H9 (cell line): Measurements from ENCODE around the gene STMN3. TPM values are rescaled to one million over a fixed set of nuclear protein-coding genes. Genes with fewer than 3 reads are reported as not detected.

Experiments
- DNase-seq: peaks from one replicate; pipeline ENCODE4 v3.0.0-alpha.2; 2017
- H2AFZ ChIP-seq: one replicate; pipeline ENCODE4 v1.6.1; 2013; ENCODE audit warnings: mild to moderate bottlenecking, low read length, control low read depth, moderate library complexity
- H2AK5ac ChIP-seq: 2 replicates; pipeline ENCODE4 v1.6.1; 2013; ENCODE audit warnings: low read length, control low read depth, mixed read lengths; ENCODE audit not compliant: insufficient read length
- H2BK120ac ChIP-seq: one replicate; pipeline ENCODE4 v1.6.1; 2013; ENCODE audit warnings: low read depth, mild to moderate bottlenecking, low read length, control low read depth, inconsistent platforms; ENCODE audit not compliant: poor library complexity, severe bottlenecking
- H2BK12ac ChIP-seq: 2 replicates; pipeline ENCODE4 v1.6.1; 2013; ENCODE audit warnings: low read length, control low read depth, mixed read lengths, low read depth; ENCODE audit not compliant: insufficient read length
- H2BK15ac ChIP-seq: 2 replicates; pipeline ENCODE4 v1.6.1; 2013; ENCODE audit warnings: low read depth, low read length, control low read depth
- H2BK20ac ChIP-seq: one replicate; pipeline ENCODE4 v1.6.1; 2013; ENCODE audit warnings: low read depth, mild to moderate bottlenecking, low read length, control low read depth, inconsistent platforms; ENCODE audit not compliant: poor library complexity, severe bottlenecking
- H2BK5ac ChIP-seq: 2 replicates; pipeline ENCODE4 v1.6.1; 2013; ENCODE audit warnings: low read length, control low read depth, mixed read lengths; ENCODE audit not compliant: insufficient read length
- H3K14ac ChIP-seq: 2 replicates; pipeline ENCODE4 v1.6.1; 2013; ENCODE audit warnings: low read length, control low read depth; ENCODE audit not compliant: insufficient read depth
- H3K18ac ChIP-seq: 2 replicates; pipeline ENCODE4 v1.6.1; 2013; ENCODE audit warnings: low read depth, mild to moderate bottlenecking, mixed read lengths, low read length, control low read depth; ENCODE audit not compliant: insufficient read length
- H3K23ac ChIP-seq: 2 replicates; pipeline ENCODE4 v1.6.1; 2013; ENCODE audit warnings: low read length, control low read depth, mixed read lengths, low read depth; ENCODE audit not compliant: insufficient read length
- H3K23me2 ChIP-seq: 2 replicates; pipeline ENCODE4 v1.6.1; 2013; ENCODE audit warnings: low read depth, mild to moderate bottlenecking, mixed read lengths, low read length, control low read depth; ENCODE audit not compliant: insufficient read length, poor library complexity, severe bottlenecking
- H3K27ac ChIP-seq: 2 replicates; pipeline ENCODE4 v1.5.1; 2013; ENCODE audit warnings: low read length, control low read depth, mixed read lengths, low read depth; ENCODE audit not compliant: insufficient read length
- H3K27me3 ChIP-seq: 2 replicates; pipeline ENCODE4 v1.6.1; 2013; ENCODE audit warnings: low read length, control low read depth, inconsistent platforms; ENCODE audit not compliant: insufficient read depth
- H3K4ac ChIP-seq: 2 replicates; pipeline ENCODE4 v1.6.1; 2013; ENCODE audit warnings: low read depth, mild to moderate bottlenecking, control low read depth, inconsistent platforms, low read length, moderate library complexity
- H3K4me1 ChIP-seq: 2 replicates; pipeline ENCODE4 v1.6.1; 2013; ENCODE audit warnings: low read length, control low read depth, inconsistent platforms; ENCODE audit not compliant: insufficient read depth
- H3K4me2 ChIP-seq: 2 replicates; pipeline ENCODE4 v1.6.1; 2013; ENCODE audit warnings: low read length, control low read depth, mixed read lengths; ENCODE audit not compliant: insufficient read length, insufficient read depth
- H3K56ac ChIP-seq: 2 replicates; pipeline ENCODE4 v1.6.1; 2013; ENCODE audit warnings: low read depth, mild to moderate bottlenecking, mixed read lengths, low read length, control low read depth; ENCODE audit not compliant: insufficient read length
- H3K79me1 ChIP-seq: 2 replicates; pipeline ENCODE4 v1.6.1; 2013; ENCODE audit warnings: low read depth, mild to moderate bottlenecking, moderate library complexity, low read length, control low read depth, inconsistent platforms; ENCODE audit not compliant: insufficient read depth, poor library complexity, severe bottlenecking
- H3K79me2 ChIP-seq: 2 replicates; pipeline ENCODE4 v1.6.1; 2013; ENCODE audit warnings: low read length, control low read depth, inconsistent platforms; ENCODE audit not compliant: insufficient read depth
- H3K9ac ChIP-seq: 2 replicates; pipeline ENCODE4 v1.6.1; 2013; ENCODE audit warnings: low read length, control low read depth, mixed read lengths; ENCODE audit not compliant: insufficient read length; ENCODE audit errors: extremely low read depth
- H3K9me3 ChIP-seq: one replicate; pipeline ENCODE4 v1.6.1; 2013; ENCODE audit warnings: low read depth, low read length, inconsistent platforms; ENCODE audit not compliant: control insufficient read depth
- H3T11ph ChIP-seq: one replicate; pipeline ENCODE4 v1.6.1; 2013; ENCODE audit warnings: mild to moderate bottlenecking, low read length, control low read depth, inconsistent platforms
- H4K20me1 ChIP-seq: one replicate; pipeline ENCODE4 v1.6.1; 2013; ENCODE audit not compliant: control insufficient read depth, insufficient read length, insufficient read depth
- H4K5ac ChIP-seq: 2 replicates; pipeline ENCODE4 v1.6.1; 2013; ENCODE audit warnings: low read depth, mild to moderate bottlenecking, mixed read lengths, low read length, control low read depth; ENCODE audit not compliant: insufficient read length
- H4K8ac ChIP-seq: replicated peaks from 2 replicates; pipeline ENCODE4 v1.6.1; 2013; ENCODE audit warnings: low read length, control low read depth, mixed read lengths, low read depth; ENCODE audit not compliant: insufficient read length
- H4K91ac ChIP-seq: 2 replicates; pipeline ENCODE4 v1.6.1; 2013; ENCODE audit warnings: low read depth, mild to moderate bottlenecking, moderate library complexity, mixed read lengths, low read length, control low read depth; ENCODE audit not compliant: insufficient read length
- H3K27ac Mint-ChIP-seq, 3 experiments: 2 replicates in 2 of 3; 3 replicates in 1 of 3; pipeline ENCODE4 v1.8.0; 2020 to 2021; ENCODE audit warnings: mixed read lengths in 3 of 3, mild to moderate bottlenecking in 1 of 3, moderate library complexity in 1 of 3
- H3K27me3 Mint-ChIP-seq: 2 replicates; pipeline ENCODE4 v1.8.0; 2021; ENCODE audit warnings: low read depth, mild to moderate bottlenecking, moderate library complexity, mixed read lengths
- H3K36me3 Mint-ChIP-seq, 3 experiments: 2 replicates in 2 of 3; 3 replicates in 1 of 3; pipeline ENCODE4 v1.8.0; 2020 to 2021; ENCODE audit warnings: low read depth in 3 of 3, mixed read lengths in 3 of 3; ENCODE audit not compliant: insufficient read depth in 1 of 3
- H3K4me1 Mint-ChIP-seq, 2 experiments: 2 replicates each; pipeline ENCODE4 v1.8.0; 2020; ENCODE audit warnings: mixed read lengths in 2 of 2
- H3K4me3 Mint-ChIP-seq, 2 experiments: 2 replicates in 1 of 2; 3 replicates in 1 of 2; pipeline ENCODE4 v1.8.0; 2020 to 2021; ENCODE audit warnings: mild to moderate bottlenecking in 2 of 2, mixed read lengths in 2 of 2, moderate library complexity in 1 of 2
- H3K9me3 Mint-ChIP-seq, 2 experiments: 2 replicates in 1 of 2; 3 replicates in 1 of 2; pipeline ENCODE4 v1.8.0; 2020; ENCODE audit warnings: mild to moderate bottlenecking in 2 of 2, mixed read lengths in 2 of 2, moderate library complexity in 1 of 2
- CTCF ChIP-seq: fragments of 200-600 bp; sonication (generic); conservative IDR thresholded peaks from 3 replicates; pipeline ENCODE4 v1.8.0; 2021; ENCODE audit warnings: antibody characterized with exemption, mild to moderate bottlenecking
- WGBS: extraction: QIAGEN DNeasy Blood & Tissue Kit; methylation state at CpG from one replicate; pipeline ENCODE4 v1.1.7; 2013; ENCODE audit warnings: missing lambda C conversion rate, low lambda C conversion rate, mixed read lengths; ENCODE audit not compliant: insufficient read length; ENCODE audit errors: extremely low coverage; 5-methylcytosine and 5-hydroxymethylcytosine counted together
- total RNA-seq: library from RNA; stranded (reverse); gene quantifications from 2 replicates; pipeline ENCODE4 v1.2.1, GENCODE V29; 2021

The STMN3 gene
- total RNA-seq, 1 experiment from 2014 or later = 54.0 TPM

GRCh38 chr20:63696306-63696627, 43.0 kb upstream of the STMN3 start:
- no peaks in the 10 kb centered on the region for H4K20me1 ChIP-seq
- H2AK5ac ChIP-seq = no peak overlapping the region
- no peak overlapping the region for H4K8ac ChIP-seq
- peaks cover 6% of the 10 kb centered on the region for H3K27me3 Mint-ChIP-seq
- H3K4ac ChIP-seq = no peak overlapping the region
- peak overlapping the region; percentile 34 to 35; a peak in 3 of 5 replicates for H3K4me3 Mint-ChIP-seq
- H3K79me2 ChIP-seq = no peaks in the 10 kb centered on the region
- H2BK20ac ChIP-seq = no peak overlapping the region
- H3K9me3 Mint-ChIP-seq = peaks cover 3 to 5% of the 10 kb centered on the region in 2 experiments; a peak in 3 of 5 replicates
- no peak overlapping the region for H2BK120ac ChIP-seq
- no peak overlapping the region for H3K27ac ChIP-seq
- H2AFZ ChIP-seq = no peak overlapping the region
- H3K27me3 ChIP-seq = no peaks in the 10 kb centered on the region
- no peak overlapping the region for H3K18ac ChIP-seq
- no peak overlapping the region for H2BK12ac ChIP-seq
- peaks cover 14 to 19% (median 17%) of the 10 kb centered on the region in 3 experiments; a peak in 6 of 7 replicates for H3K36me3 Mint-ChIP-seq
- no CpG with 5 or more reads among the region's 6 CpGs for WGBS
- no peaks in the 10 kb centered on the region for H3K9me3 ChIP-seq
- H4K5ac ChIP-seq = no peak overlapping the region
- H3K4me2 ChIP-seq = no peak overlapping the region
- H3K56ac ChIP-seq = no peak overlapping the region
- no peak overlapping the region for H2BK15ac ChIP-seq
- peaks cover 4% of the 10 kb centered on the region for H3K23me2 ChIP-seq
- H3K27ac Mint-ChIP-seq = peak overlapping the region in 2 of 3 experiments; percentile 61 to 82; a peak in 2 of 7 replicates
- H3K14ac ChIP-seq = no peak overlapping the region
- no peak overlapping the region for H3K23ac ChIP-seq
- no peak overlapping the region for H2BK5ac ChIP-seq
- no peak overlapping the region for H3K9ac ChIP-seq
- peak; percentile 90 for DNase-seq
- no peaks in the 10 kb centered on the region for H3K79me1 ChIP-seq
- no peak overlapping the region for H4K91ac ChIP-seq
- H3K4me1 ChIP-seq = no peaks in the 10 kb centered on the region
- TF ChIP-seq CTCF = no peak
- H3T11ph ChIP-seq = no peak overlapping the region
- H3K4me1 Mint-ChIP-seq = peaks cover 2 to 10% of the 10 kb centered on the region in 2 experiments
